SK-N-SH (cell line): ENCODE results near the gene CCDC141. TPM values are rescaled to one million over a fixed set of nuclear protein-coding genes. Genes with fewer than 3 reads are reported as not detected.
A peak's percentile ranks its signal among the peaks of the same experiment; 100 is the strongest.

Experiments
- CTCF ChIA-PET: fragments of 300-600, 350-600 bp; formaldehyde crosslinking; extraction: SDS; loops from one replicate; lab custom pipeline; 2021; lab: Yijun Ruan, JAX
- POLR2A ChIA-PET: fragments of 350-600 bp; sonication (Branson Sonifier 250); formaldehyde crosslinking; extraction: SDS; loops from one replicate; lab custom pipeline; 2020; ENCODE audit warnings: antibody characterized with exemption, inconsistent platforms; lab: Yijun Ruan, JAX
- DNase-seq: peaks from one replicate; pipeline ENCODE4 v3.0.0; 2012
- H2AFZ ChIP-seq: fragments of 200-600 bp; sonication (generic); 2 replicates; pipeline ENCODE4 v1.8.1; 2016; ENCODE audit warnings: antibody characterized with exemption, mild to moderate bottlenecking, low read depth
- H3F3A ChIP-seq: fragments of 200-600 bp; sonication (generic); replicated peaks from 2 replicates; pipeline ENCODE3; 2016; ENCODE audit warnings: antibody characterized with exemption, mild to moderate bottlenecking; ENCODE audit not compliant: insufficient read depth
- H3K27ac ChIP-seq, 2 experiments: fragments of 200-500 bp in 1 of 2; fragments of 200-600 bp in 1 of 2; sonication (Bioruptor generic) in 1 of 2; sonication (generic), shearing (Covaris generic) in 1 of 2; 2 replicates each; pipeline versions ENCODE4 v1.5.1 to v1.6.1; 2014 to 2016; ENCODE audit warnings: low read depth in 2 of 2, inconsistent platforms in 1 of 2, low read length in 1 of 2, mild to moderate bottlenecking in 1 of 2, mixed read lengths in 1 of 2
- H3K27me3 ChIP-seq: fragments of 200-600 bp; sonication (generic), shearing (Covaris generic); 2 replicates; pipeline ENCODE4 v1.6.1; 2016; ENCODE audit warnings: mixed run types; ENCODE audit not compliant: insufficient read depth
- H3K36me3 ChIP-seq, 2 experiments: fragments of 200-500 bp in 1 of 2; fragments of 200-600 bp in 1 of 2; sonication (Bioruptor generic) in 1 of 2; sonication (generic) in 1 of 2; replicated peaks in 1 of 2; 2 replicates each; pipeline versions ENCODE3 to v1.5.1; 2014 to 2016; ENCODE audit warnings: low read length in 1 of 2, mild to moderate bottlenecking in 1 of 2; ENCODE audit not compliant: insufficient read depth in 2 of 2, control insufficient read depth in 1 of 2
- H3K4me1 ChIP-seq, 2 experiments: fragments of 200-500 bp in 1 of 2; fragments of 200-600 bp in 1 of 2; sonication (Bioruptor generic) in 1 of 2; sonication (generic), shearing (Covaris generic) in 1 of 2; 2 replicates each; pipeline versions ENCODE4 v1.5.1 to v1.6.1; 2014 to 2016; ENCODE audit warnings: low read depth in 1 of 2, low read length in 1 of 2, mixed run types in 1 of 2; ENCODE audit not compliant: insufficient read depth in 2 of 2, control insufficient read depth in 1 of 2
- H3K4me2 ChIP-seq: fragments of 200-600 bp; sonication (generic), shearing (Covaris generic); 2 replicates; pipeline ENCODE4 v1.6.1; 2017; ENCODE audit warnings: mixed run types
- H3K4me3 ChIP-seq, 2 experiments: fragments of 200-500 bp in 1 of 2; fragments of 200-600 bp in 1 of 2; sonication (Bioruptor generic) in 1 of 2; sonication (generic), shearing (Covaris generic) in 1 of 2; 2 replicates each; pipeline versions ENCODE4 v1.5.1 to v1.8.1; 2014 to 2016; ENCODE audit warnings: low read depth in 2 of 2, inconsistent platforms in 1 of 2, low read length in 1 of 2, mild to moderate bottlenecking in 1 of 2, mixed read lengths in 1 of 2, moderate library complexity in 1 of 2
- H3K79me2 ChIP-seq: fragments of 200-600 bp; sonication (generic); 2 replicates; pipeline ENCODE4 v1.8.1; 2017; ENCODE audit warnings: mild to moderate bottlenecking; ENCODE audit not compliant: insufficient read depth
- H3K9ac ChIP-seq: fragments of 200-600 bp; sonication (generic); 2 replicates; pipeline ENCODE4 v1.6.1; 2017; ENCODE audit warnings: mixed run types
- H3K9me2 ChIP-seq: fragments of 200-600 bp; sonication (generic); 2 replicates; pipeline ENCODE4 v1.6.1; 2017; ENCODE audit warnings: mixed run types
- H3K9me3 ChIP-seq: fragments of 200-600 bp; sonication (generic); 2 replicates; pipeline ENCODE4 v1.6.1; 2017; ENCODE audit warnings: mixed run types, mild to moderate bottlenecking, moderate library complexity
- H4K20me1 ChIP-seq: fragments of 200-600 bp; sonication (generic); 2 replicates; pipeline ENCODE4 v1.6.1; 2017; ENCODE audit warnings: mild to moderate bottlenecking, mixed run types; ENCODE audit not compliant: insufficient read depth
- EZH2phosphoT487 ChIP-seq: fragments of 200-600 bp; sonication (generic); IDR thresholded peaks from 2 replicates; pipeline ENCODE4 v1.6.1; 2017; ENCODE audit warnings: low read depth, mixed run types, mild to moderate bottlenecking, antibody characterized with exemption, moderate library complexity, borderline replicate concordance
- GATA2 ChIP-seq: sonication (generic); formaldehyde crosslinking; IDR thresholded peaks from 2 replicates; pipeline ENCODE4 v1.5.0; 2020; ENCODE audit warnings: mild to moderate bottlenecking, missing genetic modification reagents
- MXI1 ChIP-seq: IDR thresholded peaks from 2 replicates; pipeline ENCODE4 v1.6.1; 2012; ENCODE audit warnings: mild to moderate bottlenecking, low read depth, low read length, improper control_type of control experiment
- NFIC ChIP-seq: IDR thresholded peaks from 2 replicates; pipeline ENCODE4 v1.4.0; 2012; ENCODE audit warnings: borderline replicate concordance
- POLR2AphosphoS5 ChIP-seq: IDR thresholded peaks from 2 replicates; pipeline ENCODE4 v1.6.1; 2012; ENCODE audit warnings: low read depth, low read length
- SIN3A ChIP-seq: IDR thresholded peaks from 2 replicates; pipeline ENCODE4 v1.6.1; 2012; ENCODE audit warnings: low read depth, mild to moderate bottlenecking, low read length, moderate library complexity, borderline replicate concordance
- SMC3 ChIP-seq: IDR thresholded peaks from 2 replicates; pipeline ENCODE4 v1.6.1; 2012; ENCODE audit warnings: low read depth, low read length, improper control_type of control experiment
- TCF12 ChIP-seq: IDR thresholded peaks from 2 replicates; pipeline ENCODE4 v1.4.0; 2012
- TEAD4 ChIP-seq: IDR thresholded peaks from 2 replicates; pipeline ENCODE4 v1.4.0; 2012; ENCODE audit warnings: mild to moderate bottlenecking, borderline replicate concordance; ENCODE audit not compliant: insufficient read depth
- WGBS: methylation state at CpG from one replicate; pipeline ENCODE4 v1.1.6; 2017; ENCODE audit warnings: low lambda C conversion rate; 5-methylcytosine and 5-hydroxymethylcytosine counted together
- polyA plus RNA-seq, 3 experiments: library from polyadenylated mRNA; depleted of rRNA; stranded (reverse); fragments of >200 nt; gene quantifications; 2 replicates each; pipeline ENCODE4 v1.2.3, GENCODE V29; 2012
- TF ChIP-seq, protein P1 (sequence below): IDR thresholded peaks from 2 replicates; pipeline ENCODE4 v1.4.0; 2012; ENCODE audit warnings: low read depth, borderline replicate concordance
- TF ChIP-seq, protein P2 (sequence below): IDR thresholded peaks from 2 replicates; pipeline ENCODE4 v1.6.1; 2012; ENCODE audit warnings: mild to moderate bottlenecking, low read depth, low read length, moderate library complexity

The CCDC141 gene
- polyA plus RNA-seq, 1 of the 3 experiments (the other 2 are of a cell fraction), result 0.02 TPM

DNA sequence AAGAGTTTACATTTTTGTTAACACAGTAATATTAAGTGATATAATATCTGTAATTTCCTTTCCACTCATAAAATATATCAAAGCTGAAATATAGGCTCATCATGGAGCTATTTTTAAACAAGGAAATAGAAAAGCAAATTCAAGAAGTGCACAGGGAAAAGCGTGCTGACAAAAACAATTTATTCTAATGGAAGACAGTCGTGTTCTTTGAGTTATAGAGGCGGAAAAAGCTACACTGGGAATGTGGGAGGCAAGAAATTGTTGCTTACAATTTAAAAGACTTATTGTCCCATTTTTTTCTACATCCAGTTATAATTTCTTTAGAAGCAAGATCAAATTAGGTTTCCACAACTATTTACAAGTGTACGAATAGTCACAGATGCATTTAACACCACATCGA is 239.5 kb downstream of the CCDC141 start:
- Histone ChIP-seq H4K20me1 (no peaks in the 10 kb centered on the region), H3K36me3 (no peaks in the 10 kb centered on the region), H3K4me1 (no peaks in the 10 kb centered on the region; a peak in 2 of 4 replicates), H3K9ac (no peak overlapping the region), H3K27me3 (no peaks in the 10 kb centered on the region)
- DNase-seq, result no peak
- 77% methylated on average over 5 of the region's 5 CpGs for WGBS
- POLR2A ChIA-PET, result no interaction called here
- CTCF ChIA-PET, result interaction anchor here (0.8 to 1.9 kb wide), 2 partner anchors 15 to 81 kb away, joined by 3 to 7 read pairs; no protein-coding TSS in a partner anchor
- TF ChIP-seq TEAD4 (no peak), SMC3 (no peak), GATA2 (no peak), EZH2phosphoT487 (no peak), MXI1 (no peak), NFIC (no peak), TCF12 (no peak), POLR2AphosphoS5 (no peak), SIN3A (no peak)
- TF ChIP-seq, protein P1, sequence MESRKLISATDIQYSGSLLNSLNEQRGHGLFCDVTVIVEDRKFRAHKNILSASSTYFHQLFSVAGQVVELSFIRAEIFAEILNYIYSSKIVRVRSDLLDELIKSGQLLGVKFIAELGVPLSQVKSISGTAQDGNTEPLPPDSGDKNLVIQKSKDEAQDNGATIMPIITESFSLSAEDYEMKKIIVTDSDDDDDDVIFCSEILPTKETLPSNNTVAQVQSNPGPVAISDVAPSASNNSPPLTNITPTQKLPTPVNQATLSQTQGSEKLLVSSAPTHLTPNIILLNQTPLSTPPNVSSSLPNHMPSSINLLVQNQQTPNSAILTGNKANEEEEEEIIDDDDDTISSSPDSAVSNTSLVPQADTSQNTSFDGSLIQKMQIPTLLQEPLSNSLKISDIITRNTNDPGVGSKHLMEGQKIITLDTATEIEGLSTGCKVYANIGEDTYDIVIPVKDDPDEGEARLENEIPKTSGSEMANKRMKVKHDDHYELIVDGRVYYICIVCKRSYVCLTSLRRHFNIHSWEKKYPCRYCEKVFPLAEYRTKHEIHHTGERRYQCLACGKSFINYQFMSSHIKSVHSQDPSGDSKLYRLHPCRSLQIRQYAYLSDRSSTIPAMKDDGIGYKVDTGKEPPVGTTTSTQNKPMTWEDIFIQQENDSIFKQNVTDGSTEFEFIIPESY, result no peak
- TF ChIP-seq, protein P2, sequence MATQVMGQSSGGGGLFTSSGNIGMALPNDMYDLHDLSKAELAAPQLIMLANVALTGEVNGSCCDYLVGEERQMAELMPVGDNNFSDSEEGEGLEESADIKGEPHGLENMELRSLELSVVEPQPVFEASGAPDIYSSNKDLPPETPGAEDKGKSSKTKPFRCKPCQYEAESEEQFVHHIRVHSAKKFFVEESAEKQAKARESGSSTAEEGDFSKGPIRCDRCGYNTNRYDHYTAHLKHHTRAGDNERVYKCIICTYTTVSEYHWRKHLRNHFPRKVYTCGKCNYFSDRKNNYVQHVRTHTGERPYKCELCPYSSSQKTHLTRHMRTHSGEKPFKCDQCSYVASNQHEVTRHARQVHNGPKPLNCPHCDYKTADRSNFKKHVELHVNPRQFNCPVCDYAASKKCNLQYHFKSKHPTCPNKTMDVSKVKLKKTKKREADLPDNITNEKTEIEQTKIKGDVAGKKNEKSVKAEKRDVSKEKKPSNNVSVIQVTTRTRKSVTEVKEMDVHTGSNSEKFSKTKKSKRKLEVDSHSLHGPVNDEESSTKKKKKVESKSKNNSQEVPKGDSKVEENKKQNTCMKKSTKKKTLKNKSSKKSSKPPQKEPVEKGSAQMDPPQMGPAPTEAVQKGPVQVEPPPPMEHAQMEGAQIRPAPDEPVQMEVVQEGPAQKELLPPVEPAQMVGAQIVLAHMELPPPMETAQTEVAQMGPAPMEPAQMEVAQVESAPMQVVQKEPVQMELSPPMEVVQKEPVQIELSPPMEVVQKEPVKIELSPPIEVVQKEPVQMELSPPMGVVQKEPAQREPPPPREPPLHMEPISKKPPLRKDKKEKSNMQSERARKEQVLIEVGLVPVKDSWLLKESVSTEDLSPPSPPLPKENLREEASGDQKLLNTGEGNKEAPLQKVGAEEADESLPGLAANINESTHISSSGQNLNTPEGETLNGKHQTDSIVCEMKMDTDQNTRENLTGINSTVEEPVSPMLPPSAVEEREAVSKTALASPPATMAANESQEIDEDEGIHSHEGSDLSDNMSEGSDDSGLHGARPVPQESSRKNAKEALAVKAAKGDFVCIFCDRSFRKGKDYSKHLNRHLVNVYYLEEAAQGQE, result no peak
- TF ChIP-seq, all 33 proteins: peak for 0
- no peaks in the 10 kb centered on the region for H3K79me2 ChIP-seq
- H3K9me2 ChIP-seq, result no peaks in the 10 kb centered on the region
- no peaks in the 10 kb centered on the region for H3F3A ChIP-seq
- H2AFZ ChIP-seq, result no peak overlapping the region
- no peaks in the 10 kb centered on the region for H3K9me3 ChIP-seq
- peak overlapping the region in 1 of 2 experiments; percentile 39; a peak in 1 of 4 replicates for H3K27ac ChIP-seq
- H3K4me3 ChIP-seq, result no peak overlapping the region
- H3K4me2 ChIP-seq, result no peak overlapping the region
